ENCODE data around the gene ATP10A.

Gene ATP10A

GRCh38 chr15:25718169-25718536 is 145.0 kb downstream of the ATP10A start:
- Histone ChIP-seq H3K9me3 (replicated peaks; ENCODE audit: insufficient read depth, low read length) (no peaks in the 10 kb centered on the region), H3K27ac (ENCODE audit: low read length) (no peak overlapping the region), H3K4me1 (ENCODE audit: low read length) (no peaks in the 10 kb centered on the region), H3F3A (ENCODE audit: insufficient read depth, low read length) (no peaks in the 10 kb centered on the region), H3K4me3 (ENCODE audit: low read length) (no peak overlapping the region), H3K4me2 (ENCODE audit: low read depth, low read length) (no peak overlapping the region), H2AFZ (ENCODE audit: low read length) (no peak overlapping the region), H3K36me3 (replicated peaks; ENCODE audit: insufficient read depth, low read length) (no peaks in the 10 kb centered on the region), H3K79me2 (ENCODE audit: low read length) (no peaks in the 10 kb centered on the region), H3K9ac (ENCODE audit: low read length) (no peak overlapping the region), H4K20me1 (ENCODE audit: insufficient read depth, low read length) (no peaks in the 10 kb centered on the region), H3K9me2 (replicated peaks; ENCODE audit: insufficient read depth, low read length) (no peaks in the 10 kb centered on the region), H3K27me3 (replicated peaks; ENCODE audit: insufficient read depth, low read length) (no peaks in the 10 kb centered on the region)
- DNase-seq, result no peak
- TF ChIP-seq EZH2 (optimal IDR thresholded peaks at IDR 0.05; ENCODE audit: low read depth, low read length) (no peak), CTCF (IDR thresholded peaks at IDR 0.05; ENCODE audit: low read length) (no peak), EZH2phosphoT487 (IDR thresholded peaks at IDR 0.05; ENCODE audit: low read length) (no peak)

GRCh38 chr15:25717457-25718168 is 145.5 kb downstream of the ATP10A start:
- no peaks in the 10 kb centered on the region for H3K27me3 ChIP-seq (replicated peaks; ENCODE audit: insufficient read depth, low read length)
- H3K9ac ChIP-seq (ENCODE audit: low read length), result no peak overlapping the region
- H3K27ac ChIP-seq (ENCODE audit: low read length), result no peak overlapping the region
- H3F3A ChIP-seq (ENCODE audit: insufficient read depth, low read length), result no peaks in the 10 kb centered on the region
- H3K4me1 ChIP-seq (ENCODE audit: low read length), result no peaks in the 10 kb centered on the region
- H3K4me2 ChIP-seq (ENCODE audit: low read depth, low read length), result no peak overlapping the region
- H4K20me1 ChIP-seq (ENCODE audit: insufficient read depth, low read length), result no peaks in the 10 kb centered on the region
- no peaks in the 10 kb centered on the region for H3K9me3 ChIP-seq (replicated peaks; ENCODE audit: insufficient read depth, low read length)
- no peaks in the 10 kb centered on the region for H3K9me2 ChIP-seq (replicated peaks; ENCODE audit: insufficient read depth, low read length)
- no peak for DNase-seq
- H3K79me2 ChIP-seq (ENCODE audit: low read length), result no peaks in the 10 kb centered on the region
- no peak overlapping the region for H2AFZ ChIP-seq (ENCODE audit: low read length)
- H3K4me3 ChIP-seq (ENCODE audit: low read length), result no peak overlapping the region
- TF ChIP-seq EZH2phosphoT487 (IDR thresholded peaks at IDR 0.05; ENCODE audit: low read length), result no peak
- no peak for TF ChIP-seq CTCF (IDR thresholded peaks at IDR 0.05; ENCODE audit: low read length)
- no peak for TF ChIP-seq EZH2 (optimal IDR thresholded peaks at IDR 0.05; ENCODE audit: low read depth, low read length)
- no peaks in the 10 kb centered on the region for H3K36me3 ChIP-seq (replicated peaks; ENCODE audit: insufficient read depth, low read length)

- no peak for DNase-seq
- H3K9me3 ChIP-seq (replicated peaks; ENCODE audit: insufficient read depth, low read length), result no peaks in the 10 kb centered on the region
- H3K27ac ChIP-seq (ENCODE audit: low read length), result no peak overlapping the region
- H3K4me1 ChIP-seq (ENCODE audit: low read length), result no peaks in the 10 kb centered on the region
- no peak overlapping the region for H2AFZ ChIP-seq (ENCODE audit: low read length)
- no peak overlapping the region for H3K4me3 ChIP-seq (ENCODE audit: low read length)
- no peak overlapping the region for H3K4me2 ChIP-seq (ENCODE audit: low read depth, low read length)
- no peaks in the 10 kb centered on the region for H3F3A ChIP-seq (ENCODE audit: insufficient read depth, low read length)
- no peaks in the 10 kb centered on the region for H4K20me1 ChIP-seq (ENCODE audit: insufficient read depth, low read length)
- no peaks in the 10 kb centered on the region for H3K79me2 ChIP-seq (ENCODE audit: low read length)
- no peaks in the 10 kb centered on the region for H3K9me2 ChIP-seq (replicated peaks; ENCODE audit: insufficient read depth, low read length)
- no peaks in the 10 kb centered on the region for H3K27me3 ChIP-seq (replicated peaks; ENCODE audit: insufficient read depth, low read length)
- TF ChIP-seq CTCF (IDR thresholded peaks at IDR 0.05; ENCODE audit: low read length) (no peak), EZH2 (optimal IDR thresholded peaks at IDR 0.05; ENCODE audit: low read depth, low read length) (no peak), EZH2phosphoT487 (IDR thresholded peaks at IDR 0.05; ENCODE audit: low read length) (no peak)
- H3K36me3 ChIP-seq (replicated peaks; ENCODE audit: insufficient read depth, low read length), result no peaks in the 10 kb centered on the region
- H3K9ac ChIP-seq (ENCODE audit: low read length), result no peak overlapping the region
These were observed 146.0 kb downstream of the ATP10A start for GRCh38 chr15:25717127-25717456.

All from MM.1S (cell line).